Sigmoid colon (tissue), 4 donors: ENCODE measurements around the gene TYMS.

Experiments used
- CTCF ChIP-seq, 4 experiments: fragments of 450-650 bp in 3 of 4; fragments of 200-600 bp in 1 of 4; IDR thresholded peaks; one replicate each; pipeline ENCODE4 v1.5.1; 2016 to 2019; ENCODE audit warnings: antibody characterized with exemption in 4 of 4, mild to moderate bottlenecking in 3 of 4, moderate library complexity in 2 of 4
- EP300 ChIP-seq, 4 donors: sonication (generic); formaldehyde crosslinking; IDR thresholded peaks; one replicate each; pipeline ENCODE4 v1.6.1; 2017; ENCODE audit warnings: antibody characterized with exemption in 4 of 4
- POLR2A ChIP-seq, 2 donors: fragments of 450-650 bp; IDR thresholded peaks; one replicate each; pipeline ENCODE4 v1.6.1; 2016; ENCODE audit warnings: antibody characterized with exemption in 2 of 2, mild to moderate bottlenecking in 2 of 2, moderate library complexity in 2 of 2
- POLR2AphosphoS5 ChIP-seq, 4 donors: sonication (generic); formaldehyde crosslinking; IDR thresholded peaks; one replicate each; pipeline ENCODE4 v1.6.1; 2017; ENCODE audit warnings: antibody characterized with exemption in 4 of 4

- TF ChIP-seq CTCF (IDR thresholded peaks at IDR 0.05) (no peak), EP300 (IDR thresholded peaks at IDR 0.05) (no peak), POLR2AphosphoS5 (IDR thresholded peaks at IDR 0.05) (no peak), POLR2A (IDR thresholded peaks at IDR 0.05) (no peak)
These were observed 1.6 kb downstream of the TYMS start for GRCh38 chr18:658947-659533.
